CD4-positive, alpha-beta T cell treated with Interleukin-6 at 100 ng/mL for 8 hours (primary cell): ENCODE results near the gene PRDX5.

Experiments used
- DNase-seq: peaks from one replicate; pipeline ENCODE4 v3.0.0-alpha.2; 2020; ENCODE audit warnings: mixed read lengths, low spot score

Gene PRDX5

GRCh38 chr11:64347193-64347867, 29.4 kb downstream of the PRDX5 start:
- DNase-seq, result no peak

- no peak for DNase-seq
These were observed 30.6 kb downstream of the PRDX5 start for GRCh38 chr11:64348383-64349024.

GRCh38 chr11:64349025-64349387, 31.1 kb downstream of the PRDX5 start:
- no peak for DNase-seq

- DNase-seq, result no peak
These were observed 31.5 kb downstream of the PRDX5 start for GRCh38 chr11:64349404-64349803.

- DNase-seq, result no peak
These were observed 33.3 kb downstream of the PRDX5 start for GRCh38 chr11:64351136-64351631.

- no peak for DNase-seq
These were observed 34.4 kb downstream of the PRDX5 start for GRCh38 chr11:64352099-64352994.

GRCh38 chr11:64352995-64353714, 35.2 kb downstream of the PRDX5 start:
- no peak for DNase-seq

- DNase-seq, result no peak
These were observed 36.0 kb downstream of the PRDX5 start for GRCh38 chr11:64353715-64354506.

GRCh38 chr11:64355078-64355940, 37.4 kb downstream of the PRDX5 start:
- peak; percentile 28 for DNase-seq

GRCh38 chr11:64356498-64357411, 38.8 kb downstream of the PRDX5 start:
- DNase-seq, result no peak

- DNase-seq, result no peak
These were observed 39.5 kb downstream of the PRDX5 start for GRCh38 chr11:64357446-64357845.

- DNase-seq, result peak; percentile 32
These were observed 40.1 kb downstream of the PRDX5 start for GRCh38 chr11:64357904-64358535.

- DNase-seq, result no peak
These were observed 40.6 kb downstream of the PRDX5 start for GRCh38 chr11:64358536-64358906.

- DNase-seq, result peak; percentile 28
These were observed 41.2 kb downstream of the PRDX5 start, which contains the start of gene RPS6KA4 for GRCh38 chr11:64358907-64359711. TSS of gene RPS6KA4 (plus strand) at chr11:64359162. CDS start at chr11:64359236, 74 bp downstream.

- no peak for DNase-seq
These were observed 42.0 kb downstream of the PRDX5 start for GRCh38 chr11:64359712-64360445.

GRCh38 chr11:64360448-64360921, 42.6 kb downstream of the PRDX5 start:
- no peak for DNase-seq

- no peak for DNase-seq
These were observed 43.7 kb downstream of the PRDX5 start for GRCh38 chr11:64361659-64362058.
